ENCODE data around the gene CALCR. TPM values are rescaled to one million over a fixed set of nuclear protein-coding genes. Genes with fewer than 3 reads are reported as not detected.

The CALCR gene
- total RNA-seq, 4 donors from 2014 or later, result not detected

GRCh38 chr7:93476491-93477344 lies 97.8 kb downstream of the CALCR start:
- Histone ChIP-seq H3K27me3 (no peaks in the 10 kb centered on the region), H3K9me3 (no peaks in the 10 kb centered on the region)

GRCh38 chr7:93475811-93476210 lies 98.7 kb downstream of the CALCR start:
- no peaks in the 10 kb centered on the region for H3K36me3 ChIP-seq
- DNase-seq, result no peak
- TF ChIP-seq CTCF (IDR thresholded peaks at IDR 0.05) (no peak), POLR2A (IDR thresholded peaks at IDR 0.05) (no peak)
- H3K4me1 ChIP-seq, result no peaks in the 10 kb centered on the region
- no peak overlapping the region for H3K4me3 ChIP-seq
- H3K9me3 ChIP-seq, result no peaks in the 10 kb centered on the region
- H3K27ac ChIP-seq, result no peak overlapping the region
- no peaks in the 10 kb centered on the region for H3K27me3 ChIP-seq

More at GRCh38 chr7:93476491-93477344, 97.8 kb downstream of the CALCR start:
- H3K4me3 ChIP-seq, result no peak overlapping the region
- no peaks in the 10 kb centered on the region for H3K4me1 ChIP-seq
- no peak overlapping the region for H3K27ac ChIP-seq
- TF ChIP-seq CTCF (IDR thresholded peaks at IDR 0.05) (no peak), POLR2A (IDR thresholded peaks at IDR 0.05) (no peak)
- no peaks in the 10 kb centered on the region for H3K36me3 ChIP-seq
- DNase-seq, result no peak

GRCh38 chr7:93471456-93471855 lies 103.1 kb downstream of the CALCR start:
- Histone ChIP-seq H3K4me3 (no peak overlapping the region), H3K36me3 (no peaks in the 10 kb centered on the region), H3K4me1 (no peaks in the 10 kb centered on the region), H3K9me3 (no peaks in the 10 kb centered on the region), H3K27me3 (no peaks in the 10 kb centered on the region), H3K27ac (no peak overlapping the region)
- TF ChIP-seq POLR2A (IDR thresholded peaks at IDR 0.05) (no peak), CTCF (IDR thresholded peaks at IDR 0.05) (no peak)
- DNase-seq, result no peak

- H3K27ac ChIP-seq, result no peak overlapping the region
- H3K4me1 ChIP-seq, result no peaks in the 10 kb centered on the region
- H3K9me3 ChIP-seq, result no peaks in the 10 kb centered on the region
- DNase-seq, result no peak
- H3K27me3 ChIP-seq, result no peaks in the 10 kb centered on the region
- no peak overlapping the region for H3K4me3 ChIP-seq
- no peaks in the 10 kb centered on the region for H3K36me3 ChIP-seq
- TF ChIP-seq CTCF (IDR thresholded peaks at IDR 0.05) (no peak), POLR2A (IDR thresholded peaks at IDR 0.05) (no peak)
Measured at GRCh38 chr7:93463764-93464163, 110.8 kb downstream of the CALCR start.

GRCh38 chr7:93461350-93461749 lies 113.2 kb downstream of the CALCR start:
- Histone ChIP-seq H3K4me3 (no peak overlapping the region), H3K27me3 (no peaks in the 10 kb centered on the region), H3K4me1 (no peaks in the 10 kb centered on the region), H3K9me3 (no peaks in the 10 kb centered on the region), H3K27ac (no peak overlapping the region), H3K36me3 (no peaks in the 10 kb centered on the region)
- TF ChIP-seq CTCF (IDR thresholded peaks at IDR 0.05) (no peak), POLR2A (IDR thresholded peaks at IDR 0.05) (no peak)
- no peak for DNase-seq
